ENCODE data around the gene ATG14. TPM values are rescaled to one million over a fixed set of nuclear protein-coding genes. Genes with fewer than 3 reads are reported as not detected.

Gene ATG14
- total RNA-seq, 2 donors from 2014 or later: 11.0 to 12.9 TPM

DNA sequence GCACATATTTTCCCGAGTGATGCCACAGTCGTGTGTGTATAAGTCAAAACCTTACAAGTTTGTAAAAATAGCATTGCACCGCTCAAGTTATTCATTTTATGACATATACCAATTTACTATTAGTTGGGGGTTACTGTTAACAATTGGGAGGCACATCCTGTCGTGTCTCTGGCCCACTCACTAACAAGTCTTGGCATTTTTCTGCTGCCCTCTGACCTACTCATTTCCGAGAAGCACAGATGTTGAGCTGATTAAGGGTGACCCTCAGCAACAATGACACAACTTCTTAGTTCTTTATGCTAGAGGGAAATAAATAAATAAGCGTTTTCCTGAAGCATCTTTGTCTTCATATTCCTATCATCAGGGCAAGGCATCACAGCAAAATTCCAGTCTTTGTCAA is 6.8 kb upstream of the ATG14 start:
- Histone ChIP-seq H3K4me3 (ENCODE audit: low read length) (no peak overlapping the region), H3K27ac (ENCODE audit: low read depth, low read length) (no peak overlapping the region), H3K4me1 (ENCODE audit: control insufficient read depth, insufficient read depth, low read length) (no peaks in the 10 kb centered on the region), H3K36me3 (ENCODE audit: control insufficient read depth, insufficient read depth, low read length) (no peaks in the 10 kb centered on the region), H3K27me3 (ENCODE audit: control insufficient read depth, insufficient read depth, low read length, poor library complexity, severe bottlenecking) (no peaks in the 10 kb centered on the region), H3K9me3 (ENCODE audit: control insufficient read depth, low read length) (no peaks in the 10 kb centered on the region), H3K9ac (ENCODE audit: extremely low read depth, low read length, poor library complexity, severe bottlenecking) (no peak overlapping the region)
- 82 to 88% methylated on average over 2 to 5 of the region's 6 CpGs for WGBS, 2 experiments (ENCODE audit: insufficient coverage in 1 of 2, insufficient read length in 1 of 2)
- peaks cover 4% of the 10 kb centered on the region for H3K27me3 Mint-ChIP-seq (ENCODE audit: insufficient read depth)
- no peak overlapping the region for H3K27ac Mint-ChIP-seq
- no peaks in the 10 kb centered on the region for H3K36me3 Mint-ChIP-seq (ENCODE audit: low read depth)
- no peak for DNase-seq
- TF ChIP-seq, protein P1, sequence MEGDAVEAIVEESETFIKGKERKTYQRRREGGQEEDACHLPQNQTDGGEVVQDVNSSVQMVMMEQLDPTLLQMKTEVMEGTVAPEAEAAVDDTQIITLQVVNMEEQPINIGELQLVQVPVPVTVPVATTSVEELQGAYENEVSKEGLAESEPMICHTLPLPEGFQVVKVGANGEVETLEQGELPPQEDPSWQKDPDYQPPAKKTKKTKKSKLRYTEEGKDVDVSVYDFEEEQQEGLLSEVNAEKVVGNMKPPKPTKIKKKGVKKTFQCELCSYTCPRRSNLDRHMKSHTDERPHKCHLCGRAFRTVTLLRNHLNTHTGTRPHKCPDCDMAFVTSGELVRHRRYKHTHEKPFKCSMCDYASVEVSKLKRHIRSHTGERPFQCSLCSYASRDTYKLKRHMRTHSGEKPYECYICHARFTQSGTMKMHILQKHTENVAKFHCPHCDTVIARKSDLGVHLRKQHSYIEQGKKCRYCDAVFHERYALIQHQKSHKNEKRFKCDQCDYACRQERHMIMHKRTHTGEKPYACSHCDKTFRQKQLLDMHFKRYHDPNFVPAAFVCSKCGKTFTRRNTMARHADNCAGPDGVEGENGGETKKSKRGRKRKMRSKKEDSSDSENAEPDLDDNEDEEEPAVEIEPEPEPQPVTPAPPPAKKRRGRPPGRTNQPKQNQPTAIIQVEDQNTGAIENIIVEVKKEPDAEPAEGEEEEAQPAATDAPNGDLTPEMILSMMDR (conservative IDR thresholded peaks at IDR 0.05): no peak
- no peak overlapping the region for H3K4me3 Mint-ChIP-seq
- no peaks in the 10 kb centered on the region for H3K9me3 Mint-ChIP-seq
- peaks cover 11% of the 10 kb centered on the region for H3K4me1 Mint-ChIP-seq

DNA sequence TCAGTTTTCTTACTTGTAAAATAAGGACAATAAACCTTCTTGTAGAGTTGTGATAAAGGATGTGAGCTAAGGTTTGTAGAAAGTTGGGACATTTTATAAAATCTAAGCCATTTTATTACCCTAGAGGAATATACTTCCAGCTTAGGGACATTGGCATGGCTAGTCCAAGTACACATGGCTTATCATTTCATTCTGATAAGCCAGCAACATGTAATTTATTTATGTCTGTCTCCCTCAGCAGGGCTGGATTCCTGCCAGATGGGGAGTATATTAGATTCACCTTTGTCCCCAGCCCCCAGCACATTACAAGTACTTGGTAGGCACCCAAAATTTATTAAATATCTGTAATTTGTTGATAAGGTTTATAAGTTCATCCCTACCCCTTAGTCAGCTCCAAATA is 6.3 kb upstream of the ATG14 start:
- peaks cover 4% of the 10 kb centered on the region for H3K27me3 Mint-ChIP-seq (ENCODE audit: insufficient read depth)
- H3K27ac Mint-ChIP-seq: no peak overlapping the region
- Histone ChIP-seq H3K27ac (ENCODE audit: low read depth, low read length) (no peak overlapping the region), H3K9ac (ENCODE audit: extremely low read depth, low read length, poor library complexity, severe bottlenecking) (no peak overlapping the region), H3K9me3 (ENCODE audit: control insufficient read depth, low read length) (no peaks in the 10 kb centered on the region), H3K4me3 (ENCODE audit: low read length) (no peak overlapping the region), H3K36me3 (ENCODE audit: control insufficient read depth, insufficient read depth, low read length) (no peaks in the 10 kb centered on the region), H3K4me1 (ENCODE audit: control insufficient read depth, insufficient read depth, low read length) (no peaks in the 10 kb centered on the region), H3K27me3 (ENCODE audit: control insufficient read depth, insufficient read depth, low read length, poor library complexity, severe bottlenecking) (no peaks in the 10 kb centered on the region)
- H3K36me3 Mint-ChIP-seq (ENCODE audit: low read depth): no peaks in the 10 kb centered on the region
- TF ChIP-seq, protein P1 (conservative IDR thresholded peaks at IDR 0.05): no peak
- DNase-seq: no peak
- H3K4me3 Mint-ChIP-seq: no peak overlapping the region
- H3K9me3 Mint-ChIP-seq: no peaks in the 10 kb centered on the region
- peaks cover 11% of the 10 kb centered on the region for H3K4me1 Mint-ChIP-seq

DNA sequence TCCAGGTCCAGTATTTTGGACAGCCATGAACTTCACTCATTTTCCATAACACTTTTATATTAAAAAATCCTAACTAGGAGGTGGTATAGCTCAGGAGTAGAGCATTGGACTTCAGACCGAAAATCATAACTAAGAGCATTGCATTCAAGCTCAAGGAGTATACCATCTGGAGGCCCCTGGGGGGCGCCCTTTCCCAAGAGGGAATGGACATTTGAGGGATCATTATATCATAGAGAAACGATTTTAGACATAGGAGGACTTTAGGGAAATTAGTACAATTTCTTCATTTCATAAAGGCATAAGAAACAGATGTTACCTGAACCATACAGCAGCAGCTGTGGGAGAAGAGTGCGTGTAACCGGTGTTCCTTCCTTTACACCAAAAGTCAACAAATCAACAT is 5.2 kb upstream of the ATG14 start:
- Histone ChIP-seq H3K27ac (ENCODE audit: low read depth, low read length) (no peak overlapping the region), H3K27me3 (ENCODE audit: control insufficient read depth, insufficient read depth, low read length, poor library complexity, severe bottlenecking) (no peaks in the 10 kb centered on the region), H3K4me1 (ENCODE audit: control insufficient read depth, insufficient read depth, low read length) (no peaks in the 10 kb centered on the region), H3K4me3 (ENCODE audit: low read length) (no peak overlapping the region), H3K9ac (ENCODE audit: extremely low read depth, low read length, poor library complexity, severe bottlenecking) (no peak overlapping the region), H3K36me3 (ENCODE audit: control insufficient read depth, insufficient read depth, low read length) (no peaks in the 10 kb centered on the region), H3K9me3 (ENCODE audit: control insufficient read depth, low read length) (no peaks in the 10 kb centered on the region)
- no peak overlapping the region for H3K4me3 Mint-ChIP-seq
- peaks cover 4% of the 10 kb centered on the region for H3K27me3 Mint-ChIP-seq (ENCODE audit: insufficient read depth)
- DNase-seq: peak; percentile 75
- TF ChIP-seq, protein P1 (conservative IDR thresholded peaks at IDR 0.05): peak; percentile 93
- no peaks in the 10 kb centered on the region for H3K36me3 Mint-ChIP-seq (ENCODE audit: low read depth)
- H3K4me1 Mint-ChIP-seq: peaks cover 15% of the 10 kb centered on the region
- H3K27ac Mint-ChIP-seq: no peak overlapping the region
- 61% methylated on average over 5 of the region's 5 CpGs; no CpG with 5 or more reads in 1 of the 2 experiments for WGBS, 2 experiments (ENCODE audit: insufficient coverage in 1 of 2, insufficient read length in 1 of 2)
- no peaks in the 10 kb centered on the region for H3K9me3 Mint-ChIP-seq
